Measurements from ENCODE around the gene CRMP1. TPM values are rescaled to one million over a fixed set of nuclear protein-coding genes. Genes with fewer than 3 reads are reported as not detected.

CRMP1 gene
- total RNA-seq, 1 experiment from 2014 or later, result 134 TPM

- ChIA-PET POLR2A (interaction anchor here (0.9 kb wide), 1 partner anchor 86 kb away, joined by 3 read pairs; no protein-coding TSS in a partner anchor), CTCF (interaction anchor here (1.0 to 2.1 kb wide), 7 partner anchors 11 to 104 kb away, joined by 3 to 8 read pairs (median 6); no protein-coding TSS in a partner anchor)
- TF ChIP-seq ZNF425 (CRISPR knock-in tag; conservative IDR thresholded peaks at IDR 0.05) (no peak), TCF7 (CRISPR knock-in tag; IDR thresholded peaks at IDR 0.05; ENCODE audit: low read depth) (no peak), IRF2 (CRISPR knock-in tag; IDR thresholded peaks at IDR 0.05; ENCODE audit: borderline replicate concordance, low read depth) (no peak), HMGXB4 (CRISPR knock-in tag; IDR thresholded peaks at IDR 0.05) (no peak), ESRRA (CRISPR knock-in tag; IDR thresholded peaks at IDR 0.05; ENCODE audit: borderline replicate concordance) (no peak), HMGA2 (CRISPR knock-in tag; IDR thresholded peaks at IDR 0.05) (no peak), MAX (CRISPR knock-in tag; IDR thresholded peaks at IDR 0.05) (no peak), ATF2 (CRISPR knock-in tag; IDR thresholded peaks at IDR 0.05; ENCODE audit: borderline replicate concordance, low read depth) (no peak), TEAD1 (CRISPR knock-in tag; IDR thresholded peaks at IDR 0.05) (no peak), ZSCAN18 (CRISPR knock-in tag; IDR thresholded peaks at IDR 0.05) (no peak), AR (CRISPR knock-in tag; IDR thresholded peaks at IDR 0.05) (no peak), CBFB (CRISPR knock-in tag; IDR thresholded peaks at IDR 0.05; ENCODE audit: low read depth) (no peak)
- H3K27ac Mint-ChIP-seq, result no peak overlapping the region
- ATAC-seq (no peak), DNase-seq (ENCODE audit: low spot score) (no peak)
- peaks cover 12% of the 10 kb centered on the region for H3K9me3 Mint-ChIP-seq
- peaks cover 40% of the 10 kb centered on the region for H3K4me1 Mint-ChIP-seq
- no peak overlapping the region for H3K4me3 Mint-ChIP-seq
- H3K36me3 Mint-ChIP-seq, result peaks cover 8% of the 10 kb centered on the region
- H3K27me3 Mint-ChIP-seq (ENCODE audit: low read depth), result peaks cover 91% of the 10 kb centered on the region
Measured at GRCh38 chr4:5894266-5894665, 1.4 kb upstream of the CRMP1 start.

GRCh38 chr4:5893591-5893990, 705 bp upstream of the CRMP1 start:
- Mint-ChIP-seq H3K4me1 (peaks cover 46% of the 10 kb centered on the region), H3K36me3 (peaks cover 8% of the 10 kb centered on the region), H3K27ac (no peak overlapping the region), H3K4me3 (peak overlapping the region; percentile 56), H3K27me3 (ENCODE audit: low read depth) (peaks cover 90% of the 10 kb centered on the region), H3K9me3 (peaks cover 12% of the 10 kb centered on the region)
- no peak for TF ChIP-seq ZNF263 (CRISPR knock-in tag; IDR thresholded peaks at IDR 0.05; ENCODE audit: low read depth)
- no peak for TF ChIP-seq ATF1 (CRISPR knock-in tag; IDR thresholded peaks at IDR 0.05)
- DNase-seq (ENCODE audit: low spot score) (no peak), ATAC-seq (no peak)
- CTCF ChIA-PET, result interaction anchor here (1.0 to 2.1 kb wide), 9 partner anchors 11 to 140 kb away, joined by 3 to 8 read pairs (median 5); no protein-coding TSS in a partner anchor
- POLR2A ChIA-PET, result interaction anchor here (0.9 kb wide), 1 partner anchor 86 kb away, joined by 3 read pairs; no protein-coding TSS in a partner anchor

Data from WTC11 (cell line).